Astrocyte (in vitro differentiated cells and primary cell): ENCODE results near the gene GRIP1. TPM values are rescaled to one million over a fixed set of nuclear protein-coding genes. Genes with fewer than 3 reads are reported as not detected.

Experiments
- DNase-seq: peaks from one replicate; pipeline ENCODE4 v3.0.0-alpha.2; 2010; ENCODE audit warnings: low read depth
- FAIRE-seq: peaks from 2 replicates; lab custom pipeline; 2011; peaks lifted over from hg19 to GRCh38; lab: Jason Lieb, UNC
- H2AFZ ChIP-seq: 2 replicates; pipeline ENCODE4 v1.6.0; 2012; ENCODE audit warnings: low read depth, low read length, inconsistent platforms
- H3K27ac ChIP-seq: 2 replicates; pipeline ENCODE4 v1.5.1; 2011; ENCODE audit warnings: low read depth, low read length, inconsistent platforms
- H3K27me3 ChIP-seq: 2 replicates; pipeline ENCODE4 v1.6.0; 2011; ENCODE audit warnings: low read length, inconsistent platforms; ENCODE audit not compliant: insufficient read depth
- H3K36me3 ChIP-seq: 2 replicates; pipeline ENCODE4 v1.5.1; 2011; ENCODE audit warnings: low read length, inconsistent platforms; ENCODE audit not compliant: insufficient read depth
- H3K4me1 ChIP-seq: 2 replicates; pipeline ENCODE4 v1.5.1; 2011; ENCODE audit warnings: low read length, inconsistent platforms; ENCODE audit not compliant: insufficient read depth
- H3K4me2 ChIP-seq: 2 replicates; pipeline ENCODE4 v1.6.0; 2012; ENCODE audit warnings: low read length, inconsistent platforms
- H3K4me3 ChIP-seq: 2 replicates; pipeline ENCODE4 v1.5.1; 2011; ENCODE audit warnings: low read depth, mild to moderate bottlenecking, low read length, inconsistent platforms; ENCODE audit not compliant: insufficient read depth
- H3K79me2 ChIP-seq: 2 replicates; pipeline ENCODE4 v1.6.0; 2012; ENCODE audit warnings: mild to moderate bottlenecking, low read length, inconsistent platforms; ENCODE audit not compliant: insufficient read depth
- H3K9ac ChIP-seq: 2 replicates; pipeline ENCODE4 v1.6.0; 2012; ENCODE audit warnings: mild to moderate bottlenecking, low read length, inconsistent platforms
- H3K9me3 ChIP-seq: 2 replicates; pipeline ENCODE4 v1.5.1; 2012; ENCODE audit warnings: low read depth, mild to moderate bottlenecking, low read length, inconsistent platforms; ENCODE audit not compliant: insufficient read depth
- H4K20me1 ChIP-seq: 2 replicates; pipeline ENCODE4 v1.6.0; 2012; ENCODE audit warnings: low read length, inconsistent platforms; ENCODE audit not compliant: insufficient read depth
- H3K27ac Mint-ChIP-seq: one replicate; pipeline ENCODE4 v1.8.0; 2021; ENCODE audit warnings: mild to moderate bottlenecking, mixed read lengths; ENCODE audit not compliant: unreplicated experiment
- H3K27me3 Mint-ChIP-seq: one replicate; pipeline ENCODE4 v1.8.0; 2021; ENCODE audit warnings: low read depth, mixed read lengths; ENCODE audit not compliant: unreplicated experiment
- H3K36me3 Mint-ChIP-seq: one replicate; pipeline ENCODE4 v1.8.0; 2021; ENCODE audit warnings: low read depth, mixed read lengths; ENCODE audit not compliant: unreplicated experiment
- H3K4me1 Mint-ChIP-seq: one replicate; pipeline ENCODE4 v1.8.0; 2021; ENCODE audit warnings: low read depth, mixed read lengths; ENCODE audit not compliant: unreplicated experiment
- H3K4me3 Mint-ChIP-seq: one replicate; pipeline ENCODE4 v1.8.0; 2021; ENCODE audit warnings: mild to moderate bottlenecking, moderate library complexity, mixed read lengths; ENCODE audit not compliant: unreplicated experiment
- H3K9me3 Mint-ChIP-seq: one replicate; pipeline ENCODE4 v1.8.0; 2021; ENCODE audit warnings: mild to moderate bottlenecking, mixed read lengths; ENCODE audit not compliant: unreplicated experiment
- EZH2 ChIP-seq: IDR thresholded peaks from 2 replicates; pipeline ENCODE4 v1.6.1; 2012; ENCODE audit warnings: mild to moderate bottlenecking, low read length, inconsistent platforms; ENCODE audit not compliant: insufficient read depth
- total RNA-seq: library from RNA; stranded (reverse); gene quantifications from 2 replicates; pipeline ENCODE4 v1.2.1, GENCODE V29; 2021
- TF ChIP-seq, protein P1 (sequence below): IDR thresholded peaks from 2 replicates; pipeline ENCODE4 v1.5.1; 2011; ENCODE audit warnings: low read depth, mild to moderate bottlenecking, inconsistent platforms, low read length, moderate library complexity; ENCODE audit not compliant: insufficient read depth

Gene GRIP1
- total RNA-seq, 1 donor from 2014 or later, result 16.7 TPM

DNA sequence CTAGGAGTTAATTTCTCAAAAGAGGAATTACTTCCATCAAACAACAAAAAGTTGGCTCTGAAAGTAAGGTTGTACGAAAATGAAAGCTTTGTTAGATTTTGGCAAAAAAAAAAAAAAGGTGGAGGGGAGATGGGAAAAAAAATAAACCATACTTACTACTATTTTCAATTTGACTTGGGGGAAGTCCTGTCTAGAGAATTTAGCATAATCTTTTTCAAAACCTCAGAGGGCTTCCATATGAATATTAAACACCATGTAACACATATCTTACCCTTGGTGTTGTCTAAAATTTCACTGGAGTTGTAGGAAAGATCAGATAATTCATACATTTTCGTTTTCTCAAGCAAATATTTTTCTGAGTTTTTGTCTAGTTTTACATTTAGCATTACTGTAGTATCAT lies 17.5 kb downstream of the GRIP1 start:
- Histone ChIP-seq H3K9ac (no peak overlapping the region), H3K36me3 (no peaks in the 10 kb centered on the region), H3K27ac (no peak overlapping the region), H3K79me2 (no peaks in the 10 kb centered on the region), H3K9me3 (no peaks in the 10 kb centered on the region), H3K27me3 (no peaks in the 10 kb centered on the region), H3K4me1 (peaks cover 9% of the 10 kb centered on the region), H4K20me1 (no peaks in the 10 kb centered on the region), H3K4me2 (no peak overlapping the region), H2AFZ (no peak overlapping the region), H3K4me3 (no peak overlapping the region)
- no peaks in the 10 kb centered on the region for H3K9me3 Mint-ChIP-seq
- H3K36me3 Mint-ChIP-seq, result no peaks in the 10 kb centered on the region
- DNase-seq (no peak), FAIRE-seq (no peak)
- no peak overlapping the region for H3K27ac Mint-ChIP-seq
- no peak for TF ChIP-seq EZH2
- TF ChIP-seq, protein P1, sequence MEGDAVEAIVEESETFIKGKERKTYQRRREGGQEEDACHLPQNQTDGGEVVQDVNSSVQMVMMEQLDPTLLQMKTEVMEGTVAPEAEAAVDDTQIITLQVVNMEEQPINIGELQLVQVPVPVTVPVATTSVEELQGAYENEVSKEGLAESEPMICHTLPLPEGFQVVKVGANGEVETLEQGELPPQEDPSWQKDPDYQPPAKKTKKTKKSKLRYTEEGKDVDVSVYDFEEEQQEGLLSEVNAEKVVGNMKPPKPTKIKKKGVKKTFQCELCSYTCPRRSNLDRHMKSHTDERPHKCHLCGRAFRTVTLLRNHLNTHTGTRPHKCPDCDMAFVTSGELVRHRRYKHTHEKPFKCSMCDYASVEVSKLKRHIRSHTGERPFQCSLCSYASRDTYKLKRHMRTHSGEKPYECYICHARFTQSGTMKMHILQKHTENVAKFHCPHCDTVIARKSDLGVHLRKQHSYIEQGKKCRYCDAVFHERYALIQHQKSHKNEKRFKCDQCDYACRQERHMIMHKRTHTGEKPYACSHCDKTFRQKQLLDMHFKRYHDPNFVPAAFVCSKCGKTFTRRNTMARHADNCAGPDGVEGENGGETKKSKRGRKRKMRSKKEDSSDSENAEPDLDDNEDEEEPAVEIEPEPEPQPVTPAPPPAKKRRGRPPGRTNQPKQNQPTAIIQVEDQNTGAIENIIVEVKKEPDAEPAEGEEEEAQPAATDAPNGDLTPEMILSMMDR, result no peak
- H3K4me1 Mint-ChIP-seq, result peaks cover 5% of the 10 kb centered on the region
- no peak overlapping the region for H3K4me3 Mint-ChIP-seq
- no peaks in the 10 kb centered on the region for H3K27me3 Mint-ChIP-seq

- Histone ChIP-seq H2AFZ (no peak overlapping the region), H3K9ac (no peak overlapping the region), H3K9me3 (no peaks in the 10 kb centered on the region), H4K20me1 (no peaks in the 10 kb centered on the region), H3K4me3 (no peak overlapping the region), H3K36me3 (no peaks in the 10 kb centered on the region), H3K4me2 (no peak overlapping the region), H3K27me3 (no peaks in the 10 kb centered on the region), H3K27ac (no peak overlapping the region), H3K4me1 (no peaks in the 10 kb centered on the region), H3K79me2 (no peaks in the 10 kb centered on the region)
- DNase-seq, result no peak
- Mint-ChIP-seq H3K4me3 (no peak overlapping the region), H3K9me3 (no peaks in the 10 kb centered on the region), H3K27me3 (no peaks in the 10 kb centered on the region), H3K36me3 (no peaks in the 10 kb centered on the region), H3K4me1 (peaks cover 4% of the 10 kb centered on the region), H3K27ac (no peak overlapping the region)
- no peak for TF ChIP-seq EZH2
- TF ChIP-seq, protein P1, result no peak
- no peak for FAIRE-seq
Observed at GRCh38 chr12:66653796-66654195, 25.1 kb downstream of the GRIP1 start.

DNA sequence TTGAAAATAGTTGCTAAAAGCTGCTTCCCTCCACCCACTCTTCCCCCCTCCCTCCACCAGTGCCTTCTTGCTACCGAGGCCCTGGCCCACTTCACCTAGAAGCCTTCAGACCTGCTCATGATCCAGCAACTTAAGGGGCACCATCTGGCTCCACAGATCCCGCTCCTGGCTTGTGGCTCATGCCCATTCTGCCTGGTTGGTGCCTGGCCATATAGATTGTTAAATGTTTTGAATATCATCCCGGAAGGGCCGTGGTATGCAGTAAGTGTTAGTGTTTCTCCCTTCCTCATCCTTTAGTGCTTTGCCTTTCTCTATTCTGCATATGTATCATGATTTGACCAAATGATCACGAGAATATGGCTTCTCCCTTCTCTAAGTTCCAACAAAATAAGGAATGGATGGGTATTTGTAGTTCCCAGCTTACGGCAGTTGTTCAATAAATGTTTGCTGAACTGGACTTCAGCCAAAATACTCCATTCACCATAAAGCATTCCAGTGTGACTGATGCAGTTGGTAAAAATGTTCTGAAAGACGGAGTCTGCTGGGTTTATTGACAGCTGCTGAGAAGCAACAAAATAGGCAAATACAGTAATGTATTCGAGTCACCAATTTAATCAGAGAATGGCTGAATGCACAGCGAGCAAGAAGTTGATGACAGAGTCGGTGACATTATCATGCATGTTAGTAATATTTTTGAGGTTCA lies 30.7 kb downstream of the GRIP1 start:
- Mint-ChIP-seq H3K9me3 (no peaks in the 10 kb centered on the region), H3K4me3 (no peak overlapping the region), H3K36me3 (no peaks in the 10 kb centered on the region), H3K27me3 (no peaks in the 10 kb centered on the region), H3K4me1 (peaks cover 26% of the 10 kb centered on the region), H3K27ac (peak overlapping the region; percentile 94)
- H3K36me3 ChIP-seq, result no peaks in the 10 kb centered on the region
- peak overlapping the region; percentile 22 for H3K4me3 ChIP-seq
- H2AFZ ChIP-seq, result peak overlapping the region; percentile 29
- no peaks in the 10 kb centered on the region for H3K9me3 ChIP-seq
- H4K20me1 ChIP-seq, result no peaks in the 10 kb centered on the region
- H3K4me1 ChIP-seq, result peaks cover 18% of the 10 kb centered on the region
- peak overlapping the region; percentile 58 for H3K27ac ChIP-seq
- H3K27me3 ChIP-seq, result no peaks in the 10 kb centered on the region
- peak; percentile 55 for DNase-seq
- peak; percentile 82 for FAIRE-seq
- peak overlapping the region; percentile 74 for H3K4me2 ChIP-seq
- no peaks in the 10 kb centered on the region for H3K79me2 ChIP-seq
- H3K9ac ChIP-seq, result peak overlapping the region; percentile 54
- no peak for TF ChIP-seq EZH2
- TF ChIP-seq, protein P1, result no peak
